Measurements from ENCODE around the gene KCNMB2.

DNA sequence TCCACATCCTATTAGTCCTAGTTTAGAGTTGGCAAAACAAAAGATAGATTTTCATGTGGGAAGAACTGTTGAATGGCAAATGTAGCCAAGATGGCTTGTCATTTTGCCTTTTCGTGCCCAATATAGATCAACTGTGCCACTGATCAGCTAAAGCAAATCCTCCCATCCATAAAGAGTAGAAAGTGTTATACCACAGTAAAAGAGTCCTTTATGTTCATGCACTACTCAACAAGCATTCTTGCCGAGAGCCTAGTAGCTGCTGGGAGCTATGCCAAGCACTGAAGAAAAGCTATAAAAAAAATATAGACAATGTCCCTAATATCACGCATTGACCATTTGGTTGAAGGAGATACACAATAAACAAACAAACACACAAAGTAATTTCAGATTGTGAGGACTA, 225.2 kb downstream of the KCNMB2 start:
- TF ChIP-seq, protein P1, sequence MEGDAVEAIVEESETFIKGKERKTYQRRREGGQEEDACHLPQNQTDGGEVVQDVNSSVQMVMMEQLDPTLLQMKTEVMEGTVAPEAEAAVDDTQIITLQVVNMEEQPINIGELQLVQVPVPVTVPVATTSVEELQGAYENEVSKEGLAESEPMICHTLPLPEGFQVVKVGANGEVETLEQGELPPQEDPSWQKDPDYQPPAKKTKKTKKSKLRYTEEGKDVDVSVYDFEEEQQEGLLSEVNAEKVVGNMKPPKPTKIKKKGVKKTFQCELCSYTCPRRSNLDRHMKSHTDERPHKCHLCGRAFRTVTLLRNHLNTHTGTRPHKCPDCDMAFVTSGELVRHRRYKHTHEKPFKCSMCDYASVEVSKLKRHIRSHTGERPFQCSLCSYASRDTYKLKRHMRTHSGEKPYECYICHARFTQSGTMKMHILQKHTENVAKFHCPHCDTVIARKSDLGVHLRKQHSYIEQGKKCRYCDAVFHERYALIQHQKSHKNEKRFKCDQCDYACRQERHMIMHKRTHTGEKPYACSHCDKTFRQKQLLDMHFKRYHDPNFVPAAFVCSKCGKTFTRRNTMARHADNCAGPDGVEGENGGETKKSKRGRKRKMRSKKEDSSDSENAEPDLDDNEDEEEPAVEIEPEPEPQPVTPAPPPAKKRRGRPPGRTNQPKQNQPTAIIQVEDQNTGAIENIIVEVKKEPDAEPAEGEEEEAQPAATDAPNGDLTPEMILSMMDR (IDR thresholded peaks at IDR 0.05; ENCODE audit: borderline replicate concordance, extremely low read depth, low read length, poor library complexity, severe bottlenecking): no peak
- TF ChIP-seq EZH2 (IDR thresholded peaks at IDR 0.05; ENCODE audit: borderline replicate concordance, low read depth, low read length, severe bottlenecking): no peak

All from DND-41 (cell line).